Measurements from ENCODE around the gene ADAM15.

The ADAM15 gene

DNA sequence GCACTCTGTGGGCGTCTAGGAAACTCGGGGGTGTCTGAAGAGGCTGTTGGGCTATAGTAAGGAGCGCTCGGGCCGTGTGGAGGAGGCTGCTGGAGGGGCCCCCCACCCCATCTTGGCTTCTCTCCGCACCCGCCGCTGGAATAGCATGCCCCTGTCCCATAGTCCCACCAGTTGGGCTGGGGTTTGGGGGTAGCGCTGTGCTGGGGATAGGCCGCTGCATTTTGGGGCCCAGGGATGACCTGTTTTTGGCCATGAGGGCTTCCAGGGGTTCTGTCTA lies 28.0 kb downstream of the ADAM15 start:
- Histone ChIP-seq H3K27ac (no peak overlapping the region), H3K4me3 (peak overlapping the region; percentile 68)
- no peak for TF ChIP-seq CTCF (IDR thresholded peaks at IDR 0.05)
- DNase-seq (ENCODE audit: low spot score): no peak

- DNase-seq (ENCODE audit: low spot score): no peak
- no peak for TF ChIP-seq CTCF (IDR thresholded peaks at IDR 0.05)
- H3K27ac ChIP-seq: no peak overlapping the region
- H3K4me3 ChIP-seq: peak overlapping the region; percentile 68
Measured at GRCh38 chr1:155079487-155080311, 28.6 kb downstream of the ADAM15 start.

- no peak overlapping the region for H3K27ac ChIP-seq
- H3K4me3 ChIP-seq: peak overlapping the region; percentile 68
- no peak for TF ChIP-seq CTCF (IDR thresholded peaks at IDR 0.05)
- DNase-seq (ENCODE audit: low spot score): no peak
Measured at GRCh38 chr1:155080312-155081228, 29.5 kb downstream of the ADAM15 start.

DNA sequence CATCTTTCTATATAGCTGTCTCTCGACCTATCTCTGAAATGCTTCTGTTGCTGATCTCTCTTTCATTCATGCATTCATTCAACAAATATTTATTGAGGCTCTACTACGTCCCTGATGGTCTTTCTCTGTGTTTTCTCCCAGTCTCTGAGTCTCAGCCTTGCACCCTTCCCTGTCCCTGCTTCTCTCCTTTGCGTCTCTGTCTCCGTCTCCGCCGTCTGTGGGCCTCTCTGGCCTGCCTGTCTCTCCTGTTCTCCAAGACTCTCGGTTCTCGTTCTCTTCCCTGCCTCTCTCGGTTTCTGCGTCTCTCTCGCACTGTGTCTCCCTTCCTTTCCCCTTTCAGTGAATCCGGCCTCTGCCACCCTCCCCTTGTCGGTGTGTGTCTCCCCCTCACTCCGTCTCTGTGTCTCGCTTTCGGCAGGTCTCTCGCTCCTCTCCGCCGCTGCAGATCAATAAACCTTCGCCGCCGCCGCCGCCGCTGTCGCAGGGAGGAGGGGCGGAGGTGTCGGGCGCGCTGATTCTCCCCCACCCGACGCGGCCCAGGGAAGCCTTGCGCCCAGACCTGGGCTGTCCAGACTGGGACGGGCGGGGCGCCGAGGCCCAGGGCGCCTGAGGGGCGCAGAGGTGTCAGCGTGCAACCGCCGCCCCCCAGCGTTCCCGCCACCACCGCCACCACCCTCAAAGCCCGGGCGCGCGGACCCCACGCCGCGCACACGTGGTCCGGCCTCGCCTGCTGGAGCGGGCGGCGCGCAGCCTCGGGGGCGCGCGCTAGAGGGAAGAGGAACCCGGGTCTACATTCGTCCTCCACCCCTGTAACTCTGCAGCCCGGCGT lies 30.6 kb downstream of the ADAM15 start:
- Histone ChIP-seq H3K4me3 (peak overlapping the region; percentile 68), H3K27ac (no peak overlapping the region)
- peak; percentile 64 for DNase-seq (ENCODE audit: low spot score)
- TF ChIP-seq CTCF (IDR thresholded peaks at IDR 0.05): no peak

DNA sequence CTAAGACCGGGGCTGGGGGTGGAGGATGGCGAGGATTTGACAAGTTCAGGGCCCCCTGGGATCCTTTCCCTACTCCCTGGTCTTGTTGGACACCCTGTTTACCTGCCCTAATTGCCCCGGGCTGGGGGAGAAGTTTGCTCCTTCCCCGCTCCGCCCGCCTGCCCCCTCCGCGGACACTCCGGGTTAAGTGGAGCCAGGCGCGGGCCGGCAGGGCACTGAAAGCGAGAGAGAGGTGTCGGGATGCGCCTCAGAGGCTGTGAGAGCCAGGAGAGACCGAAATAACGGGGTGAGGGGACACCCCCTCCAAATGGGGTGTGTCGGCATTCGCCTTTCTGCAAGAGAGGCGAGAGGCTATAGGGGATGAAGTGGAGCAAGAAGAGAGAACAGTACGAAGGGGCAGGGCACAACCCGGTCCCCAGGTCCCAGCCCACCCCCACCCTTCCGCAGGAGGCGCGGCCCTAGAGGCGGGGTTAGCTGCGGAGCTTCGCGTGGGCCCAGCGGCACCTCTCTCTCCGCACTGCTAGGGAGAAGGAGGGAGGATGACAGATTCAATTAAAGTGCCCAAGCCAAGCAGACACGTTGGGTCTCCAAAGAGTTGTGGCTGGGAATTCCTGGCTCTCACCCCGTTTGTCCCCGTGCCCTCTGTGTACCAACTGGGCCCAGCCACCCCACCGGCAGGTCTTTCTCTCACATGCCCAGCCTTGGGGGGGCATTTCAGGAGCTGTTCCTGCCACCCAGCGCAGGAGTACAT lies 31.4 kb downstream of the ADAM15 start:
- H3K27ac ChIP-seq: no peak overlapping the region
- TF ChIP-seq CTCF (IDR thresholded peaks at IDR 0.05): no peak
- no peak for DNase-seq (ENCODE audit: low spot score)
- H3K4me3 ChIP-seq: peak overlapping the region; percentile 68

DNA sequence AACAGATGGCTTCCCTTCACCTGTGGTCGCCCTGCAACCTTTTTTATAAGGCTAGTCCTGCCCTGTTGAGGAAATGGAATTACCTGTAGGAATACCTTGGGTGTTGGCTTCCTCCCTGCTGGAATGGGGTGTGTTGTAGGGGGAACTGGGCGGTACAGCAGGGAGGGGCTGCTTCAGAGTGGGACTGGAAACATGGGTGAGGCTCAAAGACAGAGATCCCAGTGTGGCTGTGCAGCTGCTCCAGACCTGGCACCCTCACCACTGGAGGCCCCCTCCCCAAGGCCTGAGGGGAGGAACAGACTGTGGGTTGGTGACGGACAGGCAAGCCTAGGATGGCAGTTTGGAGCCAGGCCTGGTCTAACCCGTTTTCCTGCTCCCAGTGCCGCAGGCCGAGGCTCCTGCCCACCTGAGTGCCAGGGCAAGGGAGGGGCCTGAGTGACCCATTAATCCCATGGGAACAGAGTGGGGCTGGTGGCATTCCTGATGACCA lies 32.0 kb downstream of the ADAM15 start:
- Histone ChIP-seq H3K4me3 (peak overlapping the region; percentile 68), H3K27ac (no peak overlapping the region)
- DNase-seq (ENCODE audit: low spot score): no peak
- no peak for TF ChIP-seq CTCF (IDR thresholded peaks at IDR 0.05)

Measured in coronary artery (tissue), 2 donors.